Panc1 (cell line): ENCODE data around the gene REXO4. TPM values are rescaled to one million over a fixed set of nuclear protein-coding genes. Genes with fewer than 3 reads are reported as not detected.

Experiments used
- ATAC-seq: fragments of 200-7000 bp; cut with Tn5 transposase; 2 replicates; pipeline ENCODE4 v1.9.1; 2020; ENCODE audit warnings: mild to moderate bottlenecking, moderate library complexity
- BruUV-seq: library from RNA; stranded (reverse); fragments of 400-500 nt; replicated peaks from 2 replicates; lab custom pipeline; 2021; lab: Mats Ljungman, UMichigan
- CTCF ChIA-PET: fragments of 300-600 bp; sonication (Branson Sonifier 250); formaldehyde crosslinking; loops from one replicate; lab custom pipeline; 2022; ENCODE audit warnings: antibody characterized with exemption; lab: Charles Lee
- POLR2A ChIA-PET: fragments of 300-600 bp; sonication (Branson Sonifier 250); formaldehyde crosslinking; loops from one replicate; lab custom pipeline; 2022; ENCODE audit warnings: antibody characterized with exemption; lab: Charles Lee
- DNase-seq: peaks from one replicate; pipeline ENCODE4 v3.0.0-alpha.2; 2010; ENCODE audit warnings: low read depth, low spot score
- H3K27ac ChIP-seq: 2 replicates; pipeline ENCODE4 v1.5.1; 2011; ENCODE audit warnings: mild to moderate bottlenecking, low read length, inconsistent platforms
- H3K27me3 ChIP-seq: fragments of 200-500 bp; sonication (Bioruptor generic); 2 replicates; pipeline ENCODE4 v1.6.0; 2014; ENCODE audit warnings: low read length, inconsistent platforms; ENCODE audit not compliant: control insufficient read depth, insufficient read depth
- H3K36me3 ChIP-seq: fragments of 200-500 bp; sonication (Bioruptor generic); 2 replicates; pipeline ENCODE4 v1.5.1; 2014; ENCODE audit warnings: inconsistent platforms, mild to moderate bottlenecking, low read length, moderate library complexity; ENCODE audit not compliant: control insufficient read depth, insufficient read depth
- H3K4me1 ChIP-seq: 2 replicates; pipeline ENCODE4 v1.5.1; 2011; ENCODE audit warnings: inconsistent platforms, mild to moderate bottlenecking, low read length, moderate library complexity; ENCODE audit not compliant: control insufficient read depth, insufficient read depth
- H3K4me3 ChIP-seq, 2 experiments: 2 replicates each; pipeline ENCODE4 v1.5.1; 2011 to 2012; ENCODE audit warnings: low read depth in 2 of 2, low read length in 2 of 2, mild to moderate bottlenecking in 2 of 2, inconsistent platforms in 1 of 2, moderate library complexity in 1 of 2
- H3K9me3 ChIP-seq: fragments of 200-500 bp; sonication (Bioruptor generic); 2 replicates; pipeline ENCODE4 v1.5.1; 2014; ENCODE audit warnings: low read depth, mild to moderate bottlenecking, inconsistent platforms, low read length, moderate library complexity; ENCODE audit not compliant: control insufficient read depth, insufficient read depth
- POLR2AphosphoS5 ChIP-seq: IDR thresholded peaks from 2 replicates; pipeline ENCODE4 v1.6.1; 2012; ENCODE audit warnings: mild to moderate bottlenecking, low read depth, low read length, moderate library complexity
- SIN3A ChIP-seq: IDR thresholded peaks from 2 replicates; pipeline ENCODE4 v1.6.1; 2012; ENCODE audit warnings: low read depth, mild to moderate bottlenecking, low read length, moderate library complexity, borderline replicate concordance; ENCODE audit not compliant: insufficient read depth
- TCF7L2 ChIP-seq: IDR thresholded peaks from 2 replicates; pipeline ENCODE4 v1.6.1; 2011; ENCODE audit warnings: mild to moderate bottlenecking, low read depth, low read length, inconsistent platforms
- in situ Hi-C: cut with HindIII; loops from 2 replicates; pipeline ENCODE4 v1.10.0; 2016; ENCODE audit warnings: low sequenced_read_pairs, low pct_unique_long_range_greater_than_20kb
- intact Hi-C: fragments of 100-400 bp; cut with micrococcal nuclease; formaldehyde crosslinking; loops from one replicate; pipeline ENCODE4 v1.10.0; 2022; ENCODE audit not compliant: unreplicated experiment
- total RNA-seq: library from RNA; stranded (reverse); gene quantifications from one replicate; pipeline ENCODE4 v1.2.1, GENCODE V29; 2021; ENCODE audit not compliant: unreplicated experiment
- TF ChIP-seq, protein P1 (sequence below): fragments of 450-650 bp; IDR thresholded peaks from 2 replicates; pipeline ENCODE4 v1.5.1; 2017; ENCODE audit warnings: mild to moderate bottlenecking
- TF ChIP-seq, protein P2 (sequence below), 2 experiments: IDR thresholded peaks; 2 replicates each; pipeline ENCODE4 v1.6.1; 2011 to 2012; ENCODE audit warnings: low read depth in 2 of 2, control low read depth in 1 of 2, low read length in 1 of 2, mild to moderate bottlenecking in 1 of 2, moderate library complexity in 1 of 2; ENCODE audit not compliant: insufficient read depth in 1 of 2

REXO4 gene
- total RNA-seq, 1 experiment from 2014 or later = 19.9 TPM

DNA sequence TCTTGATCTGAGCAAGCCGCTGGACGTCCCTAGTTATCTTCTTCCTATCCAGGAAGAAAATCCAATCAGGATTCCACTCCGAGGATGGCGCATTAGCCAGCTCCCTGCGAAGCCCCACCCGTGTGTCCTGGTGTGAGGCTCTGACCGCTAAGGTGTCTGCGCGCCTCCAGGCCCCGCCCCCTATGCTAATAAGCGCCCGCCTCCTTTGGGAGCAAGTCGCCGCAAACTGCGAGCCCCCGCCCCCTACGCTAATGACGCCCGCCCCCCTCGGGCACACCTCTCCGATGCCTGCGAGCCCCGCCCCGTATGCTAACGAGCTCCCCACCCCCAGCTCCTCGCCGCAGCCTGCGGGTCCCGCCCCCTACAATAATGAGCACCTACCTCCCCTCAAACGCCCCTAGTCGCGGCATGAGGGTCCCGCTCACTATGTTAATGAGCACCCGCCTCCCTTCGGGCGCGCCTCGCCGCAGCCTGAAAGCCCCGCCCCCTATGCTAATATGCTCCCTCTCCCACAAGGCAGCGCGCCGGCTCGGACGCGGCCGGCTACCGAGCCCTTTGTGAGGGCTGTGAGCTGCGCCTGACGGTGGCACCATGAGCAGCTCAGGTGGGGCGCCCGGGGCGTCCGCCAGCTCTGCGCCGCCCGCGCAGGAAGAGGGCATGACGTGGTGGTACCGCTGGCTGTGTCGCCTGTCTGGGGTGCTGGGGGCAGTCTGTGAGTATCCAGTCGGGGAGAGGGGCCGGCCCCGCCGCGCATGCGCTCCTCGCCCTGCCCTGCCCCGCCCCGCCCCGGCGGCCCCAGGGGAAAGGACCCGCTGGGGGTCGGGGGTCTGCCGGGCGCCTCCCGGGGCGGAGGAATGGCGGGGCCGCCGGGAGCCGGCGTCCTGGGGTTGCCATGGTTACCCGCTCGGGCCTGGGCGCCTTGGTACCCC lies 41.9 kb upstream of the REXO4 start, which contains the start of gene CACFD1:
Gene CACFD1 (plus strand): TSS at position 503 of the 929 bp plus-strand sequence. CDS start 89 bp downstream, at position 592.
- intact Hi-C loops (no loop called here), in situ Hi-C loops (no loop called here)
- H3K9me3 ChIP-seq = no peaks in the 10 kb centered on the region
- H3K27me3 ChIP-seq = no peaks in the 10 kb centered on the region
- peak within 1 kb of the TSS; percentile 64 for H3K4me3 ChIP-seq
- ChIA-PET POLR2A (interaction anchor here (0.9 kb wide), 1 partner anchor 112 kb away, joined by 8 read pairs; the partner anchor contains the start of genes MED22 and RPL7A), CTCF (interaction anchor here (0.5 to 1.2 kb wide), 10 partner anchors 12 to 1507 kb away, joined by 3 to 8 read pairs (median 6); partner anchors contain the start of gene GTF3C5)
- ATAC-seq (peak; percentile 91), DNase-seq (peak; percentile 59)
- H3K27ac ChIP-seq = peak within 1 kb of the TSS; percentile 85
- TF ChIP-seq, protein P1, sequence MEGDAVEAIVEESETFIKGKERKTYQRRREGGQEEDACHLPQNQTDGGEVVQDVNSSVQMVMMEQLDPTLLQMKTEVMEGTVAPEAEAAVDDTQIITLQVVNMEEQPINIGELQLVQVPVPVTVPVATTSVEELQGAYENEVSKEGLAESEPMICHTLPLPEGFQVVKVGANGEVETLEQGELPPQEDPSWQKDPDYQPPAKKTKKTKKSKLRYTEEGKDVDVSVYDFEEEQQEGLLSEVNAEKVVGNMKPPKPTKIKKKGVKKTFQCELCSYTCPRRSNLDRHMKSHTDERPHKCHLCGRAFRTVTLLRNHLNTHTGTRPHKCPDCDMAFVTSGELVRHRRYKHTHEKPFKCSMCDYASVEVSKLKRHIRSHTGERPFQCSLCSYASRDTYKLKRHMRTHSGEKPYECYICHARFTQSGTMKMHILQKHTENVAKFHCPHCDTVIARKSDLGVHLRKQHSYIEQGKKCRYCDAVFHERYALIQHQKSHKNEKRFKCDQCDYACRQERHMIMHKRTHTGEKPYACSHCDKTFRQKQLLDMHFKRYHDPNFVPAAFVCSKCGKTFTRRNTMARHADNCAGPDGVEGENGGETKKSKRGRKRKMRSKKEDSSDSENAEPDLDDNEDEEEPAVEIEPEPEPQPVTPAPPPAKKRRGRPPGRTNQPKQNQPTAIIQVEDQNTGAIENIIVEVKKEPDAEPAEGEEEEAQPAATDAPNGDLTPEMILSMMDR = no peak
- TF ChIP-seq POLR2AphosphoS5 (peak; percentile 49), SIN3A (0 out of 2 replicates have a peak, but pooled peaks have one; percentile 46)
- H3K4me1 ChIP-seq = peaks cover 19% of the 10 kb centered on the region
- no TSS peak for BruUV-seq
- H3K36me3 ChIP-seq = no peaks in the 10 kb centered on the region

DNA sequence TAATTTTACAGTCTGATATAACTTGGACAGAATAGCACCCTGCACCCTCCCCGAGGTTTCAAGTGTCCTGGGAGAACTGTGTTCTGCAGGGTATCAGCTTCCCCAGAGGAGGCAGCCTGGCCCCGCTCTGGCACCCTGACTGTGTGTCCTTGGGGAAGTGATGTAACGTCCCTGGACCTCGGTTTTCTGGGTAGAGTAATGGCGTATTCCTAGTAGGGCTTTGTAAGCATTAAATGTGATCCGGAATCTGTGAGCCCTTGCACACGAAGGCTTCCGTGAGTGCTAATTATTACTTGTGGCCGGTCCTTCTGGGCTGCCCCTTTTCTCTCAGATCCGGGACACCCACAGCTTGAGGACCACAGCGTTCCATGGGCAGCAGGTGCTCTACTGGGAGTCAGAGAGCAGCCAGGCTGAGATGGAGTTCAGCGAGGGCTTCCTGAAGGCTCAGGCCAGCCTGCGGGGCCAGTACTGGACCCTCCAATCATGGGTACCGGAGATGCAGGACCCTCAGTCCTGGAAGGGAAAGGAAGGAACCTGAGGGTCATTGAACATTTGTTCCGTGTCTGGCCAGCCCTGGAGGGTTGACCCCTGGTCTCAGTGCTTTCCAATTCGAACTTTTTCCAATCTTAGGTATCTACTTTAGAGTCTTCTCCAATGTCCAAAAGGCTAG lies 41.0 kb upstream of the REXO4 start:
- DNase-seq (no peak), ATAC-seq (no peak)
- CTCF ChIA-PET = interaction anchor here (0.5 to 1.2 kb wide), 4 partner anchors 11 to 36 kb away, joined by 3 to 8 read pairs (median 4); no protein-coding TSS in a partner anchor
- Histone ChIP-seq H3K36me3 (no peaks in the 10 kb centered on the region), H3K4me3 (peak overlapping the region; percentile 50 to 64), H3K4me1 (peaks cover 19% of the 10 kb centered on the region), H3K27me3 (no peaks in the 10 kb centered on the region), H3K27ac (peak overlapping the region; percentile 61), H3K9me3 (no peaks in the 10 kb centered on the region)
- intact Hi-C loops (no loop called here), in situ Hi-C loops (no loop called here)
- BruUV-seq = no TSS peak
- TF ChIP-seq SIN3A = no peak
- no peak for TF ChIP-seq TCF7L2
- TF ChIP-seq, protein P2, sequence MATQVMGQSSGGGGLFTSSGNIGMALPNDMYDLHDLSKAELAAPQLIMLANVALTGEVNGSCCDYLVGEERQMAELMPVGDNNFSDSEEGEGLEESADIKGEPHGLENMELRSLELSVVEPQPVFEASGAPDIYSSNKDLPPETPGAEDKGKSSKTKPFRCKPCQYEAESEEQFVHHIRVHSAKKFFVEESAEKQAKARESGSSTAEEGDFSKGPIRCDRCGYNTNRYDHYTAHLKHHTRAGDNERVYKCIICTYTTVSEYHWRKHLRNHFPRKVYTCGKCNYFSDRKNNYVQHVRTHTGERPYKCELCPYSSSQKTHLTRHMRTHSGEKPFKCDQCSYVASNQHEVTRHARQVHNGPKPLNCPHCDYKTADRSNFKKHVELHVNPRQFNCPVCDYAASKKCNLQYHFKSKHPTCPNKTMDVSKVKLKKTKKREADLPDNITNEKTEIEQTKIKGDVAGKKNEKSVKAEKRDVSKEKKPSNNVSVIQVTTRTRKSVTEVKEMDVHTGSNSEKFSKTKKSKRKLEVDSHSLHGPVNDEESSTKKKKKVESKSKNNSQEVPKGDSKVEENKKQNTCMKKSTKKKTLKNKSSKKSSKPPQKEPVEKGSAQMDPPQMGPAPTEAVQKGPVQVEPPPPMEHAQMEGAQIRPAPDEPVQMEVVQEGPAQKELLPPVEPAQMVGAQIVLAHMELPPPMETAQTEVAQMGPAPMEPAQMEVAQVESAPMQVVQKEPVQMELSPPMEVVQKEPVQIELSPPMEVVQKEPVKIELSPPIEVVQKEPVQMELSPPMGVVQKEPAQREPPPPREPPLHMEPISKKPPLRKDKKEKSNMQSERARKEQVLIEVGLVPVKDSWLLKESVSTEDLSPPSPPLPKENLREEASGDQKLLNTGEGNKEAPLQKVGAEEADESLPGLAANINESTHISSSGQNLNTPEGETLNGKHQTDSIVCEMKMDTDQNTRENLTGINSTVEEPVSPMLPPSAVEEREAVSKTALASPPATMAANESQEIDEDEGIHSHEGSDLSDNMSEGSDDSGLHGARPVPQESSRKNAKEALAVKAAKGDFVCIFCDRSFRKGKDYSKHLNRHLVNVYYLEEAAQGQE (IDR thresholded peaks at IDR 0.05; ENCODE audit: insufficient read depth in 1 of 2, low read depth in 2 of 2, low read length in 1 of 2) = no peak
- TF ChIP-seq POLR2AphosphoS5 = no peak
- TF ChIP-seq, protein P1 = no peak
- POLR2A ChIA-PET = no interaction called here
